NT2/D1 (cell line): ENCODE data around the gene RYK.

ENCODE experiments used
- SUZ12 ChIP-seq: IDR thresholded peaks from 2 replicates; pipeline ENCODE4 v1.6.1; 2011; ENCODE audit not compliant: insufficient read length, insufficient read depth; ENCODE audit errors: extremely low read depth
- YY1 ChIP-seq: IDR thresholded peaks from 2 replicates; pipeline ENCODE4 v1.6.1; 2011; ENCODE audit not compliant: insufficient read length, insufficient read depth
- ZNF274 ChIP-seq: IDR thresholded peaks from 2 replicates; pipeline ENCODE4 v1.6.1; 2011; ENCODE audit warnings: mild to moderate bottlenecking, low read depth, low read length

DNA sequence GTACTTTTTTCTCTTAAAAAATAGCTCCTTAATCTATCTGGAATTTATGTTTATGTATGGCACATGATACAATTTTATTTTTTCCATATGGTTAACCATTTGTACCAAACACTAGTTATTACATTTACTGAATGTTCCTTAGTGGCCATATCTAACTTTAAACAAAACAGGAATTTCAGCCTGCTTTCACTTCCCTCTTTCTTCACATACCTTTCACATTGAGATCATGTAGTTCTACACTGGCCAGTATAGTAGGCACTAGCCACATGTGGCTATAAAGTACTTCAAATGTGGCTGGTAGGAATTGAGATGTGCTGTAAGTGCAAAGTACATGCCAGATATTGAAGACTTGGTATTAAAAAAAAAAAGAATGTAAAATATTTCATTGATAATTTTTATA, 4.7 kb upstream of the RYK start:
- TF ChIP-seq YY1: no peak
- no peak for TF ChIP-seq ZNF274
- no peak for TF ChIP-seq SUZ12
